Measurements from ENCODE around the gene SPTBN4.

SPTBN4 gene

DNA sequence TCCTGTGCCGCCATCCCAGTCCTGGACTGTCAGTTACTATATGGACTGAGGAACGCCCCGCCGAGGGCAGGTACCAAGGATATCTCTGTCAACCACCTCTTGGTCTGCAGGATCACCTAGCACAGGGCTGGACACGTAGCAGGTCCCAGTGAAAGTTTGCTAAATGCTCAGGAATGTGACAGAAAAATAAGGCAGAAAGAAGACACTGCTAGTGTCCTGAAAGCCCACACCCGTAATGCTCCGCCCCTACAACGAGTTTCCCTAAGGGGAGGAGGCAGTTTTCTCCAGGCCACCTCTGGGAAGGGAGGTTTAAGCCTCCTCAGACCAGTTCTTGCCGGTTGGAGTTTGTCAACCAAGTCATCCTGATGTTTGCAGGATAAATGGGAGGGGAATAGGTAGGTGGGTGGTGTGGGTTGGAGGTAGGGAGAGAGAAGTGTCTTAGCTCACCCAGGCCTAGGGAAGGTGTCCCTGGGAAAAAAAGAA, 21.0 kb upstream of the SPTBN4 start (continued):
- TF ChIP-seq, protein P1, sequence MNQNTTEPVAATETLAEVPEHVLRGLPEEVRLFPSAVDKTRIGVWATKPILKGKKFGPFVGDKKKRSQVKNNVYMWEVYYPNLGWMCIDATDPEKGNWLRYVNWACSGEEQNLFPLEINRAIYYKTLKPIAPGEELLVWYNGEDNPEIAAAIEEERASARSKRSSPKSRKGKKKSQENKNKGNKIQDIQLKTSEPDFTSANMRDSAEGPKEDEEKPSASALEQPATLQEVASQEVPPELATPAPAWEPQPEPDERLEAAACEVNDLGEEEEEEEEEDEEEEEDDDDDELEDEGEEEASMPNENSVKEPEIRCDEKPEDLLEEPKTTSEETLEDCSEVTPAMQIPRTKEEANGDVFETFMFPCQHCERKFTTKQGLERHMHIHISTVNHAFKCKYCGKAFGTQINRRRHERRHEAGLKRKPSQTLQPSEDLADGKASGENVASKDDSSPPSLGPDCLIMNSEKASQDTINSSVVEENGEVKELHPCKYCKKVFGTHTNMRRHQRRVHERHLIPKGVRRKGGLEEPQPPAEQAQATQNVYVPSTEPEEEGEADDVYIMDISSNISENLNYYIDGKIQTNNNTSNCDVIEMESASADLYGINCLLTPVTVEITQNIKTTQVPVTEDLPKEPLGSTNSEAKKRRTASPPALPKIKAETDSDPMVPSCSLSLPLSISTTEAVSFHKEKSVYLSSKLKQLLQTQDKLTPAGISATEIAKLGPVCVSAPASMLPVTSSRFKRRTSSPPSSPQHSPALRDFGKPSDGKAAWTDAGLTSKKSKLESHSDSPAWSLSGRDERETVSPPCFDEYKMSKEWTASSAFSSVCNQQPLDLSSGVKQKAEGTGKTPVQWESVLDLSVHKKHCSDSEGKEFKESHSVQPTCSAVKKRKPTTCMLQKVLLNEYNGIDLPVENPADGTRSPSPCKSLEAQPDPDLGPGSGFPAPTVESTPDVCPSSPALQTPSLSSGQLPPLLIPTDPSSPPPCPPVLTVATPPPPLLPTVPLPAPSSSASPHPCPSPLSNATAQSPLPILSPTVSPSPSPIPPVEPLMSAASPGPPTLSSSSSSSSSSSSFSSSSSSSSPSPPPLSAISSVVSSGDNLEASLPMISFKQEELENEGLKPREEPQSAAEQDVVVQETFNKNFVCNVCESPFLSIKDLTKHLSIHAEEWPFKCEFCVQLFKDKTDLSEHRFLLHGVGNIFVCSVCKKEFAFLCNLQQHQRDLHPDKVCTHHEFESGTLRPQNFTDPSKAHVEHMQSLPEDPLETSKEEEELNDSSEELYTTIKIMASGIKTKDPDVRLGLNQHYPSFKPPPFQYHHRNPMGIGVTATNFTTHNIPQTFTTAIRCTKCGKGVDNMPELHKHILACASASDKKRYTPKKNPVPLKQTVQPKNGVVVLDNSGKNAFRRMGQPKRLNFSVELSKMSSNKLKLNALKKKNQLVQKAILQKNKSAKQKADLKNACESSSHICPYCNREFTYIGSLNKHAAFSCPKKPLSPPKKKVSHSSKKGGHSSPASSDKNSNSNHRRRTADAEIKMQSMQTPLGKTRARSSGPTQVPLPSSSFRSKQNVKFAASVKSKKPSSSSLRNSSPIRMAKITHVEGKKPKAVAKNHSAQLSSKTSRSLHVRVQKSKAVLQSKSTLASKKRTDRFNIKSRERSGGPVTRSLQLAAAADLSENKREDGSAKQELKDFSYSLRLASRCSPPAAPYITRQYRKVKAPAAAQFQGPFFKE (tag by site-specific recombination; IDR thresholded peaks at IDR 0.05; ENCODE audit: borderline replicate concordance), result no peak
- TF ChIP-seq SETDB1 (IDR thresholded peaks at IDR 0.05; ENCODE audit: insufficient read length, low read length) (no peak), ZBTB1 (tag by site-specific recombination; IDR thresholded peaks at IDR 0.05) (no peak), ZXDB (tag by site-specific recombination; IDR thresholded peaks at IDR 0.05) (no peak), ZNF366 (tag by site-specific recombination; conservative IDR thresholded peaks at IDR 0.05) (peak; percentile 65), TCF7L2 (IDR thresholded peaks at IDR 0.05; ENCODE audit: borderline replicate concordance, low read depth, low read length) (no peak), ZNF660 (tag by site-specific recombination; IDR thresholded peaks at IDR 0.05) (no peak; the same call in 1 of the 2 replicates), ZSCAN23 (tag by site-specific recombination; IDR thresholded peaks at IDR 0.05) (no peak), ZNF530 (tag by site-specific recombination; IDR thresholded peaks at IDR 0.05; ENCODE audit: low read depth) (no peak), ZNF677 (tag by site-specific recombination; IDR thresholded peaks at IDR 0.05) (no peak), ZNF621 (tag by site-specific recombination; IDR thresholded peaks at IDR 0.05) (no peak), HOXC10 (CRISPR knock-in tag; IDR thresholded peaks at IDR 0.05) (no peak), BCL11A (tag by site-specific recombination; IDR thresholded peaks at IDR 0.05; ENCODE audit: low read depth) (no peak), ZNF37A (tag by site-specific recombination; IDR thresholded peaks at IDR 0.05) (no peak), ZNF274 (IDR thresholded peaks at IDR 0.05; ENCODE audit: low read length) (no peak), ZNF274 (tag by site-specific recombination; IDR thresholded peaks at IDR 0.05; ENCODE audit: borderline replicate concordance) (no peak), ZBTB21 (tag by site-specific recombination; IDR thresholded peaks at IDR 0.05) (no peak), ZNF777 (tag by site-specific recombination; IDR thresholded peaks at IDR 0.05; ENCODE audit: borderline replicate concordance) (no peak), ZNF571 (tag by site-specific recombination; IDR thresholded peaks at IDR 0.05) (no peak), ZNF202 (tag by site-specific recombination; IDR thresholded peaks at IDR 0.05; ENCODE audit: borderline replicate concordance) (no peak), WT1 (tag by site-specific recombination; IDR thresholded peaks at IDR 0.05) (no peak), ZNF626 (tag by site-specific recombination; IDR thresholded peaks at IDR 0.05) (no peak), ZNF138 (tag by site-specific recombination; IDR thresholded peaks at IDR 0.05; ENCODE audit: borderline replicate concordance) (no peak), YY1 (tag by site-specific recombination; IDR thresholded peaks at IDR 0.05) (no peak)
- TF ChIP-seq, protein P2, sequence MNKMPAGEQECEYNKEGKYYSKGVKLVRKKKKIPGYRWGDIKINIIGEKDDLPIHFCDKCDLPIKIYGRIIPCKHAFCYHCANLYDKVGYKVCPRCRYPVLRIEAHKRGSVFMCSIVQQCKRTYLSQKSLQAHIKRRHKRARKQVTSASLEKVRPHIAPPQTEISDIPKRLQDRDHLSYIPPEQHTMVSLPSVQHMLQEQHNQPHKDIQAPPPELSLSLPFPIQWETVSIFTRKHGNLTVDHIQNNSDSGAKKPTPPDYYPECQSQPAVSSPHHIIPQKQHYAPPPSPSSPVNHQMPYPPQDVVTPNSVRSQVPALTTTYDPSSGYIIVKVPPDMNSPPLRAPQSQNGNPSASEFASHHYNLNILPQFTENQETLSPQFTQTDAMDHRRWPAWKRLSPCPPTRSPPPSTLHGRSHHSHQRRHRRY (tag by site-specific recombination; IDR thresholded peaks at IDR 0.05), result no peak
- TF ChIP-seq, protein P3, sequence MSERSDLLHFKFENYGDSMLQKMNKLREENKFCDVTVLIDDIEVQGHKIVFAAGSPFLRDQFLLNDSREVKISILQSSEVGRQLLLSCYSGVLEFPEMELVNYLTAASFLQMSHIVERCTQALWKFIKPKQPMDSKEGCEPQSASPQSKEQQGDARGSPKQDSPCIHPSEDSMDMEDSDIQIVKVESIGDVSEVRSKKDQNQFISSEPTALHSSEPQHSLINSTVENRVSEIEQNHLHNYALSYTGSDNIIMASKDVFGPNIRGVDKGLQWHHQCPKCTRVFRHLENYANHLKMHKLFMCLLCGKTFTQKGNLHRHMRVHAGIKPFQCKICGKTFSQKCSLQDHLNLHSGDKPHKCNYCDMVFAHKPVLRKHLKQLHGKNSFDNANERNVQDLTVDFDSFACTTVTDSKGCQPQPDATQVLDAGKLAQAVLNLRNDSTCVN (tag by site-specific recombination; optimal IDR thresholded peaks at IDR 0.05), result no peak
- TF ChIP-seq, protein P4, sequence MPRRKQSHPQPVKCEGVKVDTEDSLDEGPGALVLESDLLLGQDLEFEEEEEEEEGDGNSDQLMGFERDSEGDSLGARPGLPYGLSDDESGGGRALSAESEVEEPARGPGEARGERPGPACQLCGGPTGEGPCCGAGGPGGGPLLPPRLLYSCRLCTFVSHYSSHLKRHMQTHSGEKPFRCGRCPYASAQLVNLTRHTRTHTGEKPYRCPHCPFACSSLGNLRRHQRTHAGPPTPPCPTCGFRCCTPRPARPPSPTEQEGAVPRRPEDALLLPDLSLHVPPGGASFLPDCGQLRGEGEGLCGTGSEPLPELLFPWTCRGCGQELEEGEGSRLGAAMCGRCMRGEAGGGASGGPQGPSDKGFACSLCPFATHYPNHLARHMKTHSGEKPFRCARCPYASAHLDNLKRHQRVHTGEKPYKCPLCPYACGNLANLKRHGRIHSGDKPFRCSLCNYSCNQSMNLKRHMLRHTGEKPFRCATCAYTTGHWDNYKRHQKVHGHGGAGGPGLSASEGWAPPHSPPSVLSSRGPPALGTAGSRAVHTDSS (tag by site-specific recombination; IDR thresholded peaks at IDR 0.05), result no peak
- TF ChIP-seq, protein P5, sequence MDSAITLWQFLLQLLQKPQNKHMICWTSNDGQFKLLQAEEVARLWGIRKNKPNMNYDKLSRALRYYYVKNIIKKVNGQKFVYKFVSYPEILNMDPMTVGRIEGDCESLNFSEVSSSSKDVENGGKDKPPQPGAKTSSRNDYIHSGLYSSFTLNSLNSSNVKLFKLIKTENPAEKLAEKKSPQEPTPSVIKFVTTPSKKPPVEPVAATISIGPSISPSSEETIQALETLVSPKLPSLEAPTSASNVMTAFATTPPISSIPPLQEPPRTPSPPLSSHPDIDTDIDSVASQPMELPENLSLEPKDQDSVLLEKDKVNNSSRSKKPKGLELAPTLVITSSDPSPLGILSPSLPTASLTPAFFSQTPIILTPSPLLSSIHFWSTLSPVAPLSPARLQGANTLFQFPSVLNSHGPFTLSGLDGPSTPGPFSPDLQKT (IDR thresholded peaks at IDR 0.05; ENCODE audit: borderline replicate concordance, low read depth, low read length), result no peak
- TF ChIP-seq, protein P6, sequence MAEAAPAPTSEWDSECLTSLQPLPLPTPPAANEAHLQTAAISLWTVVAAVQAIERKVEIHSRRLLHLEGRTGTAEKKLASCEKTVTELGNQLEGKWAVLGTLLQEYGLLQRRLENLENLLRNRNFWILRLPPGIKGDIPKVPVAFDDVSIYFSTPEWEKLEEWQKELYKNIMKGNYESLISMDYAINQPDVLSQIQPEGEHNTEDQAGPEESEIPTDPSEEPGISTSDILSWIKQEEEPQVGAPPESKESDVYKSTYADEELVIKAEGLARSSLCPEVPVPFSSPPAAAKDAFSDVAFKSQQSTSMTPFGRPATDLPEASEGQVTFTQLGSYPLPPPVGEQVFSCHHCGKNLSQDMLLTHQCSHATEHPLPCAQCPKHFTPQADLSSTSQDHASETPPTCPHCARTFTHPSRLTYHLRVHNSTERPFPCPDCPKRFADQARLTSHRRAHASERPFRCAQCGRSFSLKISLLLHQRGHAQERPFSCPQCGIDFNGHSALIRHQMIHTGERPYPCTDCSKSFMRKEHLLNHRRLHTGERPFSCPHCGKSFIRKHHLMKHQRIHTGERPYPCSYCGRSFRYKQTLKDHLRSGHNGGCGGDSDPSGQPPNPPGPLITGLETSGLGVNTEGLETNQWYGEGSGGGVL (tag by site-specific recombination; IDR thresholded peaks at IDR 0.05), result peak; percentile 64

Measured in HEK293 (cell line).